ENCODE measurements around the gene PYROXD2. TPM values are rescaled to one million over a fixed set of nuclear protein-coding genes. Genes with fewer than 3 reads are reported as not detected.

PYROXD2 gene
- total RNA-seq, 2 donors from 2014 or later = 5.9 to 9.4 TPM

GRCh38 chr10:98416606-98417388 is 1.8 kb upstream of the PYROXD2 start:
- Histone ChIP-seq H3K9me3 (no peaks in the 10 kb centered on the region), H3K27me3 (no peaks in the 10 kb centered on the region), H3K4me3 (no peak overlapping the region), H3K9ac (ENCODE audit: low read depth in 2 of 2, low read length in 2 of 2) (no peak overlapping the region), H3K4me1 (peaks cover 4% of the 10 kb centered on the region), H3K36me3 (peaks cover 13% of the 10 kb centered on the region), H3K27ac (no peak overlapping the region)
- no peak for DNase-seq
- no peak for TF ChIP-seq CTCF (IDR thresholded peaks at IDR 0.05)
- intact Hi-C loops (cut with DNase I) = no loop called here

GRCh38 chr10:98415731-98416119 is 743 bp upstream of the PYROXD2 start:
- Histone ChIP-seq H3K36me3 (peaks cover 13% of the 10 kb centered on the region), H3K27ac (no peak overlapping the region), H3K27me3 (no peaks in the 10 kb centered on the region), H3K9ac (ENCODE audit: low read depth in 2 of 2, low read length in 2 of 2) (peak overlapping the region in 1 of 2 donors; percentile 41), H3K4me3 (no peak overlapping the region), H3K4me1 (peaks cover 4% of the 10 kb centered on the region), H3K9me3 (no peaks in the 10 kb centered on the region)
- no peak for TF ChIP-seq CTCF (IDR thresholded peaks at IDR 0.05)
- no peak for DNase-seq
- intact Hi-C loops (cut with DNase I) = no loop called here

GRCh38 chr10:98414578-98414931 is 427 bp downstream of the PYROXD2 start:
- peaks cover 4% of the 10 kb centered on the region for H3K4me1 ChIP-seq
- intact Hi-C loops (cut with DNase I) = no loop called here
- peak overlapping the region; percentile 47 for H3K4me3 ChIP-seq
- H3K36me3 ChIP-seq = peaks cover 9% of the 10 kb centered on the region
- H3K9ac ChIP-seq (ENCODE audit: low read depth in 2 of 2, low read length in 2 of 2) = peak overlapping the region; percentile 62 to 80
- H3K9me3 ChIP-seq = no peaks in the 10 kb centered on the region
- DNase-seq = no peak
- H3K27me3 ChIP-seq = no peaks in the 10 kb centered on the region
- H3K27ac ChIP-seq = peak overlapping the region; percentile 64
- no peak for TF ChIP-seq CTCF (IDR thresholded peaks at IDR 0.05)

- Histone ChIP-seq H3K4me1 (peaks cover 4% of the 10 kb centered on the region), H3K9ac (ENCODE audit: low read depth in 2 of 2, low read length in 2 of 2) (no peak overlapping the region), H3K27me3 (no peaks in the 10 kb centered on the region), H3K27ac (no peak overlapping the region), H3K9me3 (no peaks in the 10 kb centered on the region), H3K36me3 (no peaks in the 10 kb centered on the region), H3K4me3 (no peak overlapping the region)
- intact Hi-C loops (cut with DNase I) = no loop called here
- DNase-seq = no peak
- no peak for TF ChIP-seq CTCF (IDR thresholded peaks at IDR 0.05)
These were observed 3.2 kb downstream of the PYROXD2 start for GRCh38 chr10:98411768-98412167.

GRCh38 chr10:98411166-98411565 is 3.8 kb downstream of the PYROXD2 start:
- Histone ChIP-seq H3K36me3 (no peaks in the 10 kb centered on the region), H3K9me3 (no peaks in the 10 kb centered on the region), H3K27me3 (no peaks in the 10 kb centered on the region), H3K4me1 (peaks cover 4% of the 10 kb centered on the region), H3K4me3 (no peak overlapping the region), H3K9ac (ENCODE audit: low read depth in 2 of 2, low read length in 2 of 2) (no peak overlapping the region), H3K27ac (no peak overlapping the region)
- no peak for DNase-seq
- no peak for TF ChIP-seq CTCF (IDR thresholded peaks at IDR 0.05)
- intact Hi-C loops (cut with DNase I) = no loop called here

Measured in colonic mucosa (tissue), 4 donors.